GM19463 (cell line): ENCODE results near the gene ALG12.
"Not testable (repeated sequence)": the region's sequence is repeated elsewhere in the genome, so short reads cannot be mapped to it uniquely, and the experiment has no call there.

Source experiments
- ATAC-seq: cut with Tn5 transposase; IDR thresholded peaks from one replicate; pipeline ENCODE4 v1.9.1; 2021; ENCODE audit warnings: mild to moderate bottlenecking, moderate library complexity; ENCODE audit not compliant: unreplicated experiment

ALG12 gene

GRCh38 chr22:49947296-49947622, 29.0 kb upstream of the ALG12 start:
- no peak for ATAC-seq

- ATAC-seq = no peak
Measured at GRCh38 chr22:49946612-49947295, 28.5 kb upstream of the ALG12 start.

- not testable (repeated sequence) for ATAC-seq
Measured at GRCh38 chr22:49945042-49945794, 27.0 kb upstream of the ALG12 start.

- ATAC-seq = no peak
Measured at GRCh38 chr22:49944399-49944891, 26.2 kb upstream of the ALG12 start.

GRCh38 chr22:49943771-49944398, 25.6 kb upstream of the ALG12 start:
- no peak for ATAC-seq

- ATAC-seq = no peak
Measured at GRCh38 chr22:49943405-49943765, 25.1 kb upstream of the ALG12 start.

- no peak for ATAC-seq
Measured at GRCh38 chr22:49942565-49943404, 24.5 kb upstream of the ALG12 start.

GRCh38 chr22:49941507-49942316, 23.5 kb upstream of the ALG12 start:
- no peak for ATAC-seq

- ATAC-seq = no peak
Measured at GRCh38 chr22:49938565-49939136, 20.4 kb upstream of the ALG12 start.

GRCh38 chr22:49937758-49938564, 19.7 kb upstream of the ALG12 start:
- ATAC-seq = no peak

GRCh38 chr22:49936973-49937757, 18.9 kb upstream of the ALG12 start:
- ATAC-seq = no peak

GRCh38 chr22:49936018-49936972, 18.1 kb upstream of the ALG12 start:
- peak; percentile 77 for ATAC-seq

- ATAC-seq = no peak
Measured at GRCh38 chr22:49935561-49935960, 17.3 kb upstream of the ALG12 start.

GRCh38 chr22:49934891-49935557, 16.8 kb upstream of the ALG12 start:
- no peak for ATAC-seq

GRCh38 chr22:49934160-49934890, 16.1 kb upstream of the ALG12 start:
- ATAC-seq = no peak
